Activated CD4-positive, CD25-positive, alpha-beta regulatory T cell treated with anti-CD3 and anti-CD28 coated beads, Interleukin-2, amount 50 U/mL, for 72 hours (primary cell): ENCODE results near the gene INPP5D.
"Not testable (repeated sequence)": the region's sequence is repeated elsewhere in the genome, so short reads cannot be mapped to it uniquely, and the experiment has no call there.

Experiments used
- DNase-seq: peaks from one replicate; pipeline ENCODE4 v3.0.0; 2021

INPP5D gene

GRCh38 chr2:233186851-233187250, 126.7 kb downstream of the INPP5D start:
- DNase-seq: no peak

DNA sequence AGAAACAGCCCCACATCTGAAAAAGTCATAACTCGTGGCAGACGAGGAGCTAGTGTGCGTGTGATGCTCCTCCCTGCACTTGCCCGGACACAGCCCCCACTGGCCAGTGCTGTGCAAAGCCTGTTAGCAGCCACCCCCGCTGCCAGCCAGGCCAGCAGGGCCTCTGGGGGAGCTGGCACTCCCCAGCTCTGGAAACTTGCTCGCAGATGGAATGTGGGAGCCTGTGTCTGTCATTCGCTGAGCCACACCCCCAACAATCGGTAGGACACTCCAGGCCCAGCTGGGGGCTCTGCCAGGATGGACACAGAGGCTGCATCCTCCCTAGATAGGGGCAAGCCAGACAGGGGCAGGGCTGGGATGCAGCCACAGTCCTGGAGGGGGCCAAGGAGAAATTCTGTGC, 128.9 kb downstream of the INPP5D start:
- no peak for DNase-seq

DNA sequence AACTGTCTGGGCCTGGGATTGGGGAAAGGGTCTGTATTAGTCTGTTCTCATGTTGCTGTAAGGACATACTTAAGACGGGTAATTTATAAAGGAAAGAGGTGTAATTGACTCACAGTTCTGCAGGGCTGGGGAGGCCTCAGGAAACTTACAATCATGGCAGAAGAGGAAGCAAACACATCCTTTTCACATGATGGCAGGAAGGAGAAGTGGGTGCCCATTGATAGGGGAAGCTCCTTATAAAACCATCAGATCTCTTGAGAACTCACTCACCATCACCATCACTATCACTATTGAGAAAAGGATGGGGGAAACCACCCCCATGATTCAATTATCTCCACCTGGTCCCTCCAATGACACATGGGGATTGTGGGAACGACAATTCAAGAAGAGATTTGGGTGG, 130.9 kb downstream of the INPP5D start:
- DNase-seq: not testable (repeated sequence)

- no peak for DNase-seq
Observed at GRCh38 chr2:233193738-233194137, 133.6 kb downstream of the INPP5D start.

DNA sequence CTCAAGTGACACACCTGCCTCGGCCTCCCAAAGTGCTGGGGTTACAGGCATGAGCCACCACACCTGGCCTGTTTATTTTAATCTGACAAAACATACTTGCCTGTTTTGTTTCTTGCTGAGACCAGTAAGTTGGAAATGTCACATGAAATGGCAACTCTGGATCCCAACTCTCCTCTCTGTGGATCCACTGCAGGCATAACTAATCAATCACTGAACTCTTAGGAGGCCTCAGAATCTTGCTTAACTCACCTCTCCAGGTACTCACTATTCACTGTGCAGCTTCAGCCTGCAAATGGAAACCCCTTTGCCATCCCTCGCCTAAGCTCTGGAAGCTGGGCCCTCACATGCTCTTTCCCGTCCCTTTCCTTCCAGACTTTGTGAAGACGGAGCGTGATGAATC, 134.9 kb downstream of the INPP5D start:
- no peak for DNase-seq

- no peak for DNase-seq
Observed at GRCh38 chr2:233197022-233197421, 136.9 kb downstream of the INPP5D start.

GRCh38 chr2:233198026-233198425, 137.9 kb downstream of the INPP5D start:
- DNase-seq: no peak

- no peak for DNase-seq
Observed at GRCh38 chr2:233199870-233200269, 139.7 kb downstream of the INPP5D start.

DNA sequence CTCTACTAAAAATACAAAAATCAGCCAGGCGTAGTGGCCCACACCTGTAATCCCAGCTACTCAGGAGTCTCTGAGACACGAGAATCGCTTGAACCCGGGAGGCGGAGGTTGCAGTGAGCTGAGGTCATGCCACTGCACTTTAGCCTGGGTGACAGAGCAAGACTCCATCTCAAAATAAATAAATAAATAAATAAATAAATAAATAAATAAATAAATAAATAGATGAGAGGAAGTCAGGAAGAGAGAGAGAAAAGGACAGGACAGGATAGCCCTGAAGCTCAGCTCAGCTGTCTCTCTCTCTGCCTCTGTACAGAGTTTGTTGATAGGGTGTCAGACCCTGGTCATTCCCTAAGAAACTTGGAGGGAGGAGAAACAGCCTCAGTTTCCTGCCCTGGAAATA, 140.6 kb downstream of the INPP5D start:
- not testable (repeated sequence) for DNase-seq

DNA sequence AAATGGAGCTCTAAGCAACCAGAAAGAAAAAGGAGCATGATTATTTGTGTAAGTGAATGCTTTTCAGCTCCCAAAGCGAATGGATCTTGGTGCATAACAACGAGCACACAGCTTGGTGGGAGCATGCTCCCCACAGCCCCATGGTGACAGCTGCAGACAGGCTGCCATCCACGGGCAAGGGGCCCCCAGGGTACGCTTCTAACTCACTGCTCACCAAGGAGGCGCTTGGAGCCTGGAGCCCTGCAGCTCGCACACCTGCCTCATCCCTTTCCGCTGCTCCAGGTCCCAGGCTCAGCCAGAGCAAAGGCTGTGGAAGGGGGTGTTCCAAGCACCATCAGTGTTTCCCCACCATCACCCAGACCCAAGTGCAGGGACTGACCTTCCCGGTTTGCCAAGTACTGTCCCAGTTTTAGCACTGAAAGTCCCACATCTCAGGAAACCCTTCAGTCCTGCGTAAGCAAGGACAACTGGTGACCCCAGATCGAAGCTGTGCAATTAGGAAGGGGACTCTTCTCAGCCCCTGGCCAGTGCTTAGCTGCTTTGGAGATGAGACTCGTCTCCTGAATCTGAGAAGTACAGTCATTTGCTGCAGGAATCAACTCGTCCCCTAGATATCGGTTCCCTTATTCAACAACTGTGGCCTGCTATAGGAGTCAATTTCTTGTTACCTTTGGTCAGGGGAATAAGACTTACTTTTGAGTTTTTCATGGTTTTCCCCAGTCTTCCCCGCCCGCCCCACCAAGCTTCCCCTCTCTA, 141.3 kb downstream of the INPP5D start:
- no peak for DNase-seq

- DNase-seq: no peak
Observed at GRCh38 chr2:233202531-233202944, 142.4 kb downstream of the INPP5D start.

- DNase-seq: no peak
Observed at GRCh38 chr2:233203060-233203459, 142.9 kb downstream of the INPP5D start.

DNA sequence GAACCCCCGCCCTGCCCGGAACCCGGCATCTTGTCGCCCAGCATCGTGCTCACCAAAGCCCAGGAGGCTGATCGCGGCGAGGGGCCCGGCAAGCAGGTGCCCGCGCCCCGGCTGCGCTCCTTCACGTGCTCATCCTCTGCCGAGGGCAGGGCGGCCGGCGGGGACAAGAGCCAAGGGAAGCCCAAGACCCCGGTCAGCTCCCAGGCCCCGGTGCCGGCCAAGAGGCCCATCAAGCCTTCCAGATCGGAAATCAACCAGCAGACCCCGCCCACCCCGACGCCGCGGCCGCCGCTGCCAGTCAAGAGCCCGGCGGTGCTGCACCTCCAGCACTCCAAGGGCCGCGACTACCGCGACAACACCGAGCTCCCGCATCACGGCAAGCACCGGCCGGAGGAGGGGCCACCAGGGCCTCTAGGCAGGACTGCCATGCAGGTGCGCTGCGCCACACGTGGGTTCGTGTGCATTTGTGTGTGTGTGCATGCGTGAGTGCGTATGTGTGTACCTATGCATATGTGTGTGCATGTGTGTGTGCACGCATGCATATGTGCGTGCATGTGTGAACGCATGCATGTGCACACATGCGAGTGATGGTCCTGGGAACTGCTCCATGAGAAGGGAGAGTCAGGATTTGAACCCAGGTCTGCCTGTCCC, 144.3 kb downstream of the INPP5D start:
- DNase-seq: no peak

- no peak for DNase-seq
Observed at GRCh38 chr2:233208382-233209116, 148.4 kb downstream of the INPP5D start.

DNA sequence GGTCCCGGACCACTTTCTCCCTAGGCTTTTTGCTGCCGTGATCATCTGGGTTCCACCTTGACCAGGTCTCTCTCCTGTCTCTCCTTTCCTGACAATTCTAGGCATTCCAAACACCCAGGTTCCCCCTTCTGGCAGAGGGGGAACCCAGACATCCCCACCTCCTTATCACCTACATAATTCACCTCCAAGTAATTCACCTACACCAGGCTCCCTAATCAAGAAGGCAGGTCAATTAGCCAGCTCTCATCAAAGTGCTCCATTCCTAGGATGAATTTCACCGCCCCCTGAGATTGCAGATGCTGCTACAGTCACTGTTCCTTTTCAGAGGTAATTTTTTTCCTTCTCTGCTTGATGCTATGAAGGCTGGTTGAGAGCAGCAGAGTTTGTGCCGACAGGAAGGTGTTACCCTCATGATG, 149.0 kb downstream of the INPP5D start:
- DNase-seq: no peak

DNA sequence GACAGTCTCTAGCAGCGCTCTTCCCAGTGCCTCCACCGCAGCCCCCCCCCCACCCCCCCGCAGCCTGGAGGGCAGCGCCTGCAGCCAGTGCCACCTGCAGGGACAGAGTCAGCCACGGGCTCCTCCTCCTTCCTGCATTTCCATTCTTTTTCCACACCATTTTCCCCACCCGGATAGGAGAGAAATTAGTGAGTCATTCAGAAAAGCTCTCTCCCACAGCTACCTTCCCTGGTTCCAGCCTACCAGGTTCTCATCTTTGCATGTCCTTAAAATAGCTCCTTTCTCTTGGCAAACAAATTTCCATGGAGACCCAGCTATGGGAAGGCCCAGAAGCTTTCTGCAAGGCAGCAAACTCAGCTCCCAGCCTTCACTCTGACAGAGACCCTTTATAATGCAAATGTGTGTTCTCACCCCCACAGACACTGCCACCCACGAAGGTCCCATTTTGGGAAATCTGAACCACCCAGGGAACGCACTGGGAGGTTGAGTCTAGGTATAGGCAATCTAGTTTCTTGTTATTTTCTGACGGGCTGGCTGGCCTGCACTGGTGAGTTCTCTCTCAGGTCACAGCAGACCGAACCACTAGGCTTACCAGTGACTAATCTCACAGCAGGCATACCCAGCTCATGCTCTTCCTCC, 149.5 kb downstream of the INPP5D start:
- DNase-seq: no peak

DNA sequence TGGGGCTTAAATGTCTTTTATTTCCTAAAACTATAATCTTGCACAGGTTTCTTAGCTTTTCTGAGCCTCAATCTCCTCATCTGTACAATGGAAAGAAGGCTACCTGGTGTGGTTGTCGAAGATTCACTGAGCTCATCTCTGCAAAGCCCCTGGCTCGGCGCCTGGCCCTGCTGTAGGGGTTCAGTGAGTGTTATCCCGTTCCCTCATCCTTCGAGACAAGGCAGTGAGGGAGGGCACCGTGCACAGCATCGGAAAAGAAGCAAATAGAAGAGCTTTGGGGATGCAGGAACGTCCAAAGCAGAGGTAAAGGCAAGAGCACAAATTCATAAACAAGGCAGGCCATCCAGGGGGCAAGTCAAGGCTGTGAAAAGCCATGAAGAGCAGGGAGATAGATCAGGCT, 150.1 kb downstream of the INPP5D start:
- DNase-seq: no peak

DNA sequence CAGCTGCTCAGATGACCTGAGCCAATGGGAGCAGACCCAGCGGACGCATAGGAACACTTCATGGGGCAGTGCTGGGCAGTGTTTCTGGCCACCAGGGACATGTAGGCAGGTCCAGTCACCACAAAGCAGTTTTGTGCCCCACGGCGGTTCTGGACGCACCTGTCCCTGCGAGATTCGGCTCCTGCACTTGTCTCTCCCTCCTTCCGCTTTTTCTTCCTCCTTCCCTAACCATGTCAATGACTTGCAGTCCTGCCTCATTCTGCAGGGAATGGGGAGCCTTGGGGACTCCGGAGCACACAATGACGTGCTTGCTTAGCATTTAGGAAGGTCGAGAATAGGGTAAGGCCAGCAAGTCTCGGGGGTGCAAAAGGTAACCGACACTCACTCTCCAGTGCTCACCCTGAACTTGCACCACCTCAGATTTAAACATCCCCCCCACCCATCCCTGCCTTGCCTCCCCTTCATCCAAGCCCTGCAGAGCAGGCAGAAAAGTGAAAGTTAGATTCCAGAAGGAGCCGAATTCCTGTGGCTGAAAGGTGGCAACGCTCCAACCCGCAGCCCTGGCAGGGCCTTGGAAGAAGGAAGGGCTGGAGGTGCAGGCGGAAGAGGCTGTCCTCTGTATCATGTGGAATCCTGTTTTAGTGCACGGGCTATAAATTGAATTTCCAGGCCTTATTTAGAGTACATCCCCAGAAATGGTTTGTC, 150.9 kb downstream of the INPP5D start:
- DNase-seq: no peak

GRCh38 chr2:233211548-233211895, 151.4 kb downstream of the INPP5D start:
- no peak for DNase-seq

GRCh38 chr2:233213011-233213410, 152.9 kb downstream of the INPP5D start:
- DNase-seq: no peak

DNA sequence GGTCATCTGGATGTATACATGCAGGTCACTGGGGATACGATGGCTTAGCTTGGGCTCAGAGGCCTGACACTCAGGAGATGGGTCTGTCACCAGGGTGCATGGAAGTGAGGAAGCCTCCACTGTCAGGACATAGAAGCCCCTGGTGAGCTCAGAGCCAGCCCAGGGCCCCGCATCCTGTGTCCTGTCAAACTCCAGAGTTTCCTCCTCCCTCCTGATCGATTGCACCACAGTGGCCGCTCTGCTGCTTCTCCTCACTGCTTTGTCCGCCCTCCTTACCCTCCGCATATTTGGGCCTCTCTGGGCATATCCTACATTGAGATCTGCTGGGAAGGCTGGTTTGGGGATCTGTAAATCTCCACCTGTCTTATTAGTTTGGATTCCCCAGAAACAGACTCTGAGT, 153.8 kb downstream of the INPP5D start:
- DNase-seq: no peak

- no peak for DNase-seq
Observed at GRCh38 chr2:233217892-233218377, 157.8 kb downstream of the INPP5D start.

DNA sequence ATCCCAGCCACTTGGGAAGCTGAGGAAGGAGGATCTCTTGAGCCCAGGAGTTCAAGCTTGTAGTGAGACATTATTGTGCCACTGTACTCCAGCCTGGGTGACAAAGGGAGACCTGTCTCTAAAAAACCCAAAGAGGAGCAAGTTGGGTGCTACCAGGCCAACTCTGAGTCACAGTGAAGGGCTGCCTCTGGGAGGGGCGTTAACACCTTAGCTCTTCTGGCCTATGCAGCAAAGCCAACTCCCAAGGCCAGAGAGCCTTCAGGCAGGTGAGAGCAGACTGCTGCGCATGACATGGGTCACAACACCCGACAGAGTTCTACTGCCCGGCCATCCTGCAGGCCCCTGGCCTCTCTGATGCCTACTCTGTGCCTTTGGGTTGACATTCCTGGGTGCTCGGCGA, 158.7 kb downstream of the INPP5D start:
- DNase-seq: no peak
